Activated T-helper 1 cell treated with anti-CD3 and anti-CD28 coated beads, Interleukin-12 subunit alpha, Interleukin-12 subunit beta, Interleukin-2, Interleukin-4 antibody, amounts not matched to agents 30 ng/mL and 10 ng/mL and 1 ng/mL, durations not matched to agents 14 hours and 24 hours and 36 hours (primary cell): ENCODE data around the gene CYP2W1. TPM values are rescaled to one million over a fixed set of nuclear protein-coding genes. Genes with fewer than 3 reads are reported as not detected.
"Not testable (repeated sequence)": the region's sequence is repeated elsewhere in the genome, so short reads cannot be mapped to it uniquely, and the experiment has no call there.

ENCODE experiments used
- DNase-seq: peaks from one replicate; pipeline ENCODE4 v3.0.0; 2021; ENCODE audit warnings: low spot score
- H3K27ac Mint-ChIP-seq: one replicate; pipeline ENCODE4 v1.8.0; 2021; ENCODE audit warnings: mild to moderate bottlenecking, mixed read lengths
- H3K27me3 Mint-ChIP-seq: one replicate; pipeline ENCODE4 v1.8.0; 2022; ENCODE audit warnings: mild to moderate bottlenecking, moderate library complexity, mixed read lengths; ENCODE audit not compliant: insufficient read depth
- H3K36me3 Mint-ChIP-seq: one replicate; pipeline ENCODE4 v1.8.0; 2021; ENCODE audit warnings: low read depth, mixed read lengths
- H3K4me1 Mint-ChIP-seq: one replicate; pipeline ENCODE4 v1.8.0; 2021; ENCODE audit warnings: low read depth, mixed read lengths
- H3K4me3 Mint-ChIP-seq: one replicate; pipeline ENCODE4 v1.8.0; 2021; ENCODE audit warnings: mild to moderate bottlenecking, moderate library complexity, mixed read lengths
- H3K9me3 Mint-ChIP-seq: one replicate; pipeline ENCODE4 v1.8.0; 2021; ENCODE audit warnings: mixed read lengths
- intact Hi-C: fragments of 100-400 bp; cut with micrococcal nuclease; formaldehyde crosslinking; loops from one replicate; pipeline ENCODE4 v1.15.1; 2024
- total RNA-seq: library from RNA; stranded (reverse); gene quantifications from 2 replicates; pipeline ENCODE4 v1.2.3, GENCODE V29; 2022

CYP2W1 gene
- total RNA-seq, 1 donor from 2014 or later: not detected

DNA sequence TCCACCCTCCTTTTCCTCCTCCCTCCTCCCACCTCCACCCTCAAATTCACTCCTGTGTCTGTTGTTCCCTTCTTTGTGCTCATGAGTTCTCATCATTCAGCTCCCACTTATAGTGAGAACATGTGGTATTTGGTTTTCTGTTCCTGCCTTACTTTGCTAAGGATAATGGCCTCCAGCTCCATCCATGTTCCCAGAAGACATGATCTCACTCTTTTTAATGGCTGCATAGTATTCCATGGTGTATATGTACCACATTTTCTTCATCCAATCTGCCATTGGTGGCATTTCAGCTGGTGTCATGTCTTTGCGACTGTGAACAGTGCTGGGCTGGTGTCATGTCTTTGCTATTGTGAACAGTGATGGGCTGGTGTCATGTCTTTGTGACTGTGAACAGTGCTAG lies 51.8 kb downstream of the CYP2W1 start:
- H3K4me3 Mint-ChIP-seq, H3K27me3 Mint-ChIP-seq, H3K27ac Mint-ChIP-seq, intact Hi-C loops, H3K9me3 Mint-ChIP-seq, DNase-seq, H3K36me3 Mint-ChIP-seq: not testable (repeated sequence)
- H3K4me1 Mint-ChIP-seq: peaks cover 22% of the 10 kb centered on the region

DNA sequence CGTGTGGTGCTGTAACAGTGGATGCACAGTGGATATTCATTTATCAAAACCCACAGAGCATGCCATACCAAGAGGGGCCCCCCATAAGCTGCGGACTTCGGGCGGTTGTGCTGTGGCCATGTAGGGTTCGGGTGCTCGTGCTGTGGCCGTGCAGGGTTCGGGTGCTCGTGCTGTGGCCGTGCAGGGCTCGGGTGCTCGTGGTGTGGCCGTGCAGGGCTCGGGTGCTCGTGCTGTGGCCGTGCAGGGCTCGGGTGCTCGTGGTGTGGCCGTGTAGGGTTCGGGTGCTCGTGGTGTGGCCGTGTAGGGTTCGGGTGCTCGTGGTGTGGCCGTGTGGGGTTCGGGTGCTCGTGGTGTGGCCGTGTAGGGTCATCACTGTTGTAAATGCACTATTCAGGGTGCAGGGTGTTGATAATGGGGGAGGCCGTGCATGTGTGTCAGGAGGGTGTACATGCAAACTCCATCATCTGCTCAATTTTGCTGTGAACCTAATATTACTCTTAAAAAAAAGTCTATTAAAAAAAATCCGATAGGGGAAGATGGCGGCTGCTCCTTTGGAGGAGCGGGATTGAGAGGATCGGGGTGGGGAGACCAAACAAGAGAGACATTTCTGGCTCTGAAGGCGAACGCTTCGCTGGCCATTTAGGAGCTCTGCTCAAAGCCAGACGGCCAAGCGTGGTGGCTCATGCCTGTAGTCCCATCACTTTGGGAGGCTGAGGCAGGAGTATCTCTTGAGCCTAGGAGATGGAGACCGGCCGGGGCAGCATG lies 53.4 kb downstream of the CYP2W1 start:
- H3K36me3 Mint-ChIP-seq, DNase-seq, H3K9me3 Mint-ChIP-seq, H3K27ac Mint-ChIP-seq, intact Hi-C loops, H3K27me3 Mint-ChIP-seq, H3K4me3 Mint-ChIP-seq: not testable (repeated sequence)
- H3K4me1 Mint-ChIP-seq: peaks cover 18% of the 10 kb centered on the region

Other genes with a start within 250 kb of the CYP2W1 start
- 76.4 and 82.2 TPM in 2 replicates for gene SUN1, start 150.7 kb upstream of the CYP2W1 start, total RNA-seq
- gene GET4, start 106.6 kb upstream of the CYP2W1 start, total RNA-seq: 38.7 and 43.8 TPM in 2 replicates
- 80.9 and 87.7 TPM in 2 replicates for gene ADAP1, start 28.5 kb upstream of the CYP2W1 start, total RNA-seq
- 14.3 and 18.6 TPM in 2 replicates for gene COX19, start 7.6 kb upstream of the CYP2W1 start, total RNA-seq
- 2.2 and 2.8 TPM in 2 replicates for gene GPR146, start 61.4 kb downstream of the CYP2W1 start, total RNA-seq
- not detected in 2 replicates for gene GPER1, start 104.9 kb downstream of the CYP2W1 start, total RNA-seq
- 21.2 and 21.9 TPM in 2 replicates for gene ZFAND2A, start 177.0 kb downstream of the CYP2W1 start, total RNA-seq
- gene UNCX, start 249.7 kb downstream of the CYP2W1 start, total RNA-seq: not detected in 2 replicates